HG03066 (cell line): Measurements from ENCODE around the gene SPRR1B.
"Not testable (repeated sequence)": the region's sequence is repeated elsewhere in the genome, so short reads cannot be mapped to it uniquely, and the experiment has no call there.

Experiments
- ATAC-seq: cut with Tn5 transposase; IDR thresholded peaks from one replicate; pipeline ENCODE4 v1.9.1; 2021; ENCODE audit warnings: low read depth; ENCODE audit not compliant: unreplicated experiment

SPRR1B gene

GRCh38 chr1:153030895-153031294 lies at the start of gene SPRR1B:
TSS of gene SPRR1B (plus strand) at chr1:153031203. CDS start at chr1:153032346, 1,143 bp downstream.
- no peak for ATAC-seq

- no peak for ATAC-seq
Observed at GRCh38 chr1:152982076-152982475, 48.9 kb upstream of the SPRR1B start.

- ATAC-seq = no peak
Observed at GRCh38 chr1:152983234-152983633, 47.8 kb upstream of the SPRR1B start.

GRCh38 chr1:152983743-152984142 lies 47.3 kb upstream of the SPRR1B start, which contains the start of gene SPRR1A:
TSS of gene SPRR1A (plus strand) at chr1:152984081. CDS start at chr1:152985231, 1,150 bp downstream.
- no peak for ATAC-seq

GRCh38 chr1:152986578-152986977 lies 44.4 kb upstream of the SPRR1B start:
- ATAC-seq = no peak

GRCh38 chr1:152993186-152993585 lies 37.8 kb upstream of the SPRR1B start:
- ATAC-seq = no peak

- ATAC-seq = no peak
Observed at GRCh38 chr1:152995842-152996241, 35.2 kb upstream of the SPRR1B start.

GRCh38 chr1:152996633-152997400 lies 34.2 kb upstream of the SPRR1B start:
- no peak for ATAC-seq

- ATAC-seq = no peak
Observed at GRCh38 chr1:152997901-152998300, 33.1 kb upstream of the SPRR1B start.

GRCh38 chr1:152998476-152998875 lies 32.5 kb upstream of the SPRR1B start:
- ATAC-seq = no peak

- ATAC-seq = no peak
Observed at GRCh38 chr1:152999818-153000217, 31.2 kb upstream of the SPRR1B start.

- ATAC-seq = no peak
Observed at GRCh38 chr1:153000294-153000693, 30.7 kb upstream of the SPRR1B start.

GRCh38 chr1:153001382-153001781 lies 29.6 kb upstream of the SPRR1B start, which contains the start of gene SPRR3:
TSS of gene SPRR3 (plus strand) at chr1:153001749. CDS start at chr1:153003021, 1,272 bp downstream.
- no peak for ATAC-seq

GRCh38 chr1:153011235-153011758 lies 19.7 kb upstream of the SPRR1B start:
- ATAC-seq = not testable (repeated sequence)

- not testable (repeated sequence) for ATAC-seq
Observed at GRCh38 chr1:153021829-153022228, 9.2 kb upstream of the SPRR1B start.

- not testable (repeated sequence) for ATAC-seq
Observed at GRCh38 chr1:153022340-153022739, 8.7 kb upstream of the SPRR1B start.

- ATAC-seq = no peak
Observed at GRCh38 chr1:153023109-153023508, 7.9 kb upstream of the SPRR1B start.

GRCh38 chr1:153024413-153024812 lies 6.6 kb upstream of the SPRR1B start:
- no peak for ATAC-seq

GRCh38 chr1:153025797-153026196 lies 5.2 kb upstream of the SPRR1B start:
- no peak for ATAC-seq

- ATAC-seq = no peak
Observed at GRCh38 chr1:153028766-153029165, 2.2 kb upstream of the SPRR1B start.

- ATAC-seq = no peak
Observed at GRCh38 chr1:153032073-153032472, 1.1 kb downstream of the SPRR1B start.

- ATAC-seq = no peak
Observed at GRCh38 chr1:153032677-153033308, 1.8 kb downstream of the SPRR1B start.
